Sciatic nerve (tissue), 2 donors: ENCODE data around the gene AIF1. TPM values are rescaled to one million over a fixed set of nuclear protein-coding genes. Genes with fewer than 3 reads are reported as not detected.

Experiments used
- ATAC-seq: fragments of 200-7000 bp; cut with Tn5 transposase; one replicate; pipeline ENCODE4 v1.9.1; 2020; ENCODE audit warnings: mild to moderate bottlenecking, moderate library complexity
- DNase-seq: peaks from one replicate; pipeline ENCODE4 v3.0.0-alpha.2; 2020; ENCODE audit warnings: low spot score
- intact Hi-C: fragments of 100-400 bp; cut with DNase I; formaldehyde crosslinking; loops from one replicate; pipeline ENCODE4 v1.14.2; 2022
- total RNA-seq: library from RNA; stranded (reverse); fragmentation: NEBNext Ultra II Directional; extraction: Animal tissue kit (Norgen Biotek cat#: 25700); gene quantifications from one replicate; pipeline ENCODE4 v1.2.1, GENCODE V29; 2021
- donor health status: DM: no; HTN: no; CAD: no.
- donor health status: DM: no; HTN: no; CAD: no.

The AIF1 gene
- 50.6 TPM for total RNA-seq

GRCh38 chr6:31614684-31615578 lies at the start of gene AIF1:
Gene AIF1, plus strand, starts transcription at chr6:31615234. Its CDS starts 96 bp downstream, at chr6:31615330.
- no peak for DNase-seq
- no peak for ATAC-seq
- intact Hi-C loops: no loop called here

- DNase-seq: no peak
- ATAC-seq: no peak
- intact Hi-C loops: no loop called here
Measured at GRCh38 chr6:31567531-31568370, 47.3 kb upstream of the AIF1 start.

- intact Hi-C loops: no loop called here
- DNase-seq: no peak
- ATAC-seq: peak; percentile 46
Measured at GRCh38 chr6:31568537-31568961, 46.5 kb upstream of the AIF1 start.

DNA sequence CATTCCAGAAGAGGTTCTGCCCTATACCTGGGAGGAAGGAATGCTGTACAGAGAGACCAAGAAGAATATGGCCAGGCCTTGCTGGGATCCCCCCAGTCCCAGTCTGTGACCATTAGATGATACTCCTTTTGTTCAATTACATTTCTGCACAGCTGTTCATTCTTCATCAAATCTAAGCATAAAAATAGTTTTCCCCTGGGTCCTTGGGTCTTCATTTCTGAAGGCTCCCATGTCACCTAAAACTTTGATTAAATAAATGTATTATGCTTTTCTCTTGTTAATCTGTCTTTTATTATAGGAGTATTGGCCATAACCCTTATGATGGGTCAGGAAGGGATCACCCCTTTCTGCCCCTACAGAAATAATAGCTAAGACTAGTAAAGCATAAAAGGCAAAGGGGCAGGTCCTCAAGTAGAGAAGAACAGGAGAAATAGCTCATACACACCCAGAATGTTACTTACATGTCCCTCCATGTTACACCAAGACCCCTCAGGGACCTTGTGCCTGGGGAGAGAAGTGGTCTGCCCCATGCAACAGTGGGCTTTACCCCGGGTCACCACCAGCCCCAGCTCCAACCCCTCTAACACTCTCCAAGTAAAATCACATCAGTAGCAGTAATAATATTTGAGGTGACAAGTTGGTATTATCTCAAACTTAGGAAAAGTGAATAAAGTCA lies 45.0 kb upstream of the AIF1 start:
- DNase-seq: no peak
- intact Hi-C loops: no loop called here
- no peak for ATAC-seq

GRCh38 chr6:31572041-31572911 lies 42.8 kb upstream of the AIF1 start, which contains the start of gene LTA:
Gene LTA, plus strand, starts transcription at chr6:31572289. Its CDS starts 454 bp downstream, at chr6:31572743.
- intact Hi-C loops: no loop called here
- DNase-seq (no peak), ATAC-seq (no peak)

GRCh38 chr6:31573239-31574105 lies 41.6 kb upstream of the AIF1 start:
- intact Hi-C loops: no loop called here
- DNase-seq: no peak
- no peak for ATAC-seq

GRCh38 chr6:31574106-31575061 lies 40.6 kb upstream of the AIF1 start:
- DNase-seq: no peak
- intact Hi-C loops: no loop called here
- no peak for ATAC-seq

- intact Hi-C loops: no loop called here
- no peak for DNase-seq
- peak; percentile 64 for ATAC-seq
Measured at GRCh38 chr6:31575335-31575901, 39.6 kb upstream of the AIF1 start, which contains the start of gene TNF. Gene TNF, plus strand, starts transcription at chr6:31575565. Its CDS starts 177 bp downstream, at chr6:31575742.

DNA sequence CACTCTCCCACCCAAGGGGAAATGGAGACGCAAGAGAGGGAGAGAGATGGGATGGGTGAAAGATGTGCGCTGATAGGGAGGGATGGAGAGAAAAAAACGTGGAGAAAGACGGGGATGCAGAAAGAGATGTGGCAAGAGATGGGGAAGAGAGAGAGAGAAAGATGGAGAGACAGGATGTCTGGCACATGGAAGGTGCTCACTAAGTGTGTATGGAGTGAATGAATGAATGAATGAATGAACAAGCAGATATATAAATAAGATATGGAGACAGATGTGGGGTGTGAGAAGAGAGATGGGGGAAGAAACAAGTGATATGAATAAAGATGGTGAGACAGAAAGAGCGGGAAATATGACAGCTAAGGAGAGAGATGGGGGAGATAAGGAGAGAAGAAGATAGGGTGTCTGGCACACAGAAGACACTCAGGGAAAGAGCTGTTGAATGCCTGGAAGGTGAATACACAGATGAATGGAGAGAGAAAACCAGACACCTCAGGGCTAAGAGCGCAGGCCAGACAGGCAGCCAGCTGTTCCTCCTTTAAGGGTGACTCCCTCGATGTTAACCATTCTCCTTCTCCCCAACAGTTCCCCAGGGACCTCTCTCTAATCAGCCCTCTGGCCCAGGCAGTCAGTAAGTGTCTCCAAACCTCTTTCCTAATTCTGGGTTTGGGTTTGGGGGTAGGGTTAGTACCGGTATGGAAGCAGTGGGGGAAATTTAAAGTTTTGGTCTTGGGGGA lies 38.9 kb upstream of the AIF1 start:
- no peak for ATAC-seq
- DNase-seq: no peak
- intact Hi-C loops: no loop called here

GRCh38 chr6:31576897-31577578 lies 38.0 kb upstream of the AIF1 start:
- intact Hi-C loops: no loop called here
- ATAC-seq (no peak), DNase-seq (no peak)

- intact Hi-C loops: no loop called here
- DNase-seq: no peak
- ATAC-seq: no peak
Measured at GRCh38 chr6:31577579-31577966, 37.5 kb upstream of the AIF1 start.

DNA sequence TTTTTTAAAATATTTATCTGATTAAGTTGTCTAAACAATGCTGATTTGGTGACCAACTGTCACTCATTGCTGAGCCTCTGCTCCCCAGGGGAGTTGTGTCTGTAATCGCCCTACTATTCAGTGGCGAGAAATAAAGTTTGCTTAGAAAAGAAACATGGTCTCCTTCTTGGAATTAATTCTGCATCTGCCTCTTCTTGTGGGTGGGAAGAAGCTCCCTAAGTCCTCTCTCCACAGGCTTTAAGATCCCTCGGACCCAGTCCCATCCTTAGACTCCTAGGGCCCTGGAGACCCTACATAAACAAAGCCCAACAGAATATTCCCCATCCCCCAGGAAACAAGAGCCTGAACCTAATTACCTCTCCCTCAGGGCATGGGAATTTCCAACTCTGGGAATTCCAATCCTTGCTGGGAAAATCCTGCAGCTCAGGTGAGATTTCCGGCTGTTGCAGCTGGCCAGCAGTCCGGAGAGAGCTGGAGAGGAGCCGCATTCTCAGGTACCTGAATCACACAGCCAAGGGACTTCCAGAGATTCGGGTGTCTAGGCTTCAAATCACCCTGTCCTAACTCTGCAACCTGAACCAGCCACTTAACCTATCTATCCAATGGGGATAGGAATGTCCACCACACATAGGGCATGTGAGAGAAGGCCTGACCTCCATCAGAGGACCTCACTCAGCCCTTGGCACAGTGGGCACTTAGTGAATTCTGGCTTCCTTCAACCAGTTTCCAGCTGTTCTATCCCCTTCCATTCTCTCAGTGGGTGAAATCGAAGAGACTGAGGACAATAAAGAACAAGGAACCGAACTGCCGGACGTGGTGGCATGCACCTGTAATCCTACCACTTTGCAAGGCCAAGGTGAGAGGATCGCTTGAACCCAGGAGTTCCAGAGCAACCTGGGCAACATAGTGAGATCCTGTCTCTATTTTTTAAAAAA lies 36.6 kb upstream of the AIF1 start:
- intact Hi-C loops: no loop called here
- ATAC-seq (no peak), DNase-seq (no peak)

DNA sequence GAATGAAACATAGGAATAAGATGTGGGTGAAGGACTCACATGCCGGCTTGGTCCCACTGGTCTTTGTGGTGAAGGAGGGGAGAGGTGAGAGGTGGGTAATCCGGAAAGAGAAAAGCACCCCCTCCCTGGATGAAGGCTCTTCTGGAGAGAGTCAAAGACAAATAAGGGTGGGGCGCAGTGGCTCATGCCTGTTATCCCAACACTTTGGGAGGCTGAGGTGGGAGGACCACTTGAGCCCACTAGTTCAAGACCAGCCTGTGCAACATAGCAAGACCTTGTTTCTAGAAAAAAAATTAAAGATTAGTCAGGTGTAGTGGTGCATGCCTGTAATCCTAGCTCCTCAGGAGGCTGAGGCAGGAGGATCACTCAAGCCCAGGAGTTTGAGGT lies 35.9 kb upstream of the AIF1 start:
- DNase-seq (no peak), ATAC-seq (no peak)
- intact Hi-C loops: no loop called here
